ENCODE results near the gene CD276.
A peak's percentile ranks its signal among the peaks of the same experiment; 100 is the strongest.

Gene CD276

DNA sequence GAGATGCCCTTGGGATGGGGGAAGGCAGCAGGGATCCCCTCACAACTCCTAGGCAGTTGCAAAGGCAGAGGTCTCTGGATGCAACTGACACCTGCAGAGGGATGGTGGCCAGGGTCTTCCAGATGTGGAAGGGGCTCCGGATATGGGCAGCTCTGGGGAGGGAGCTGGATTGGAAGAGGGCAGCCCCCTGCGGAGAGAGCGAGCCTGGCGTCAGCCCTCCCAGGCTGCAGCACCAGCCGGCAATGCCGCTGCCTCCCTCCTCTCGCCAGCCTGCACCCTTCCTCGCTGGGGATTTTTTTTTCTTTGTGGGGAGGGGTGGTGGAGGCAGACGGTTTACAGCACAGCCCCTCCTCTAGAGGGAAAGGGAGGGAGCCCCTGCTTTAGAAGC, 67.3 kb downstream of the CD276 start:
- Histone ChIP-seq H2BK5ac (ENCODE audit: low read depth, low read length, poor library complexity) (no peak overlapping the region), H3K9ac (ENCODE audit: low read length) (no peak overlapping the region), H3K36me3 (ENCODE audit: control insufficient read depth in 1 of 2, insufficient read depth in 2 of 2, low read length in 2 of 2) (no peaks in the 10 kb centered on the region), H3K79me1 (ENCODE audit: low read length) (no peaks in the 10 kb centered on the region), H2AFZ (ENCODE audit: insufficient read depth, low read length, poor library complexity) (no peak overlapping the region), H3K4me1 (ENCODE audit: control insufficient read depth in 1 of 2, insufficient read depth in 2 of 2, low read length in 2 of 2) (peaks cover 13 to 14% of the 10 kb centered on the region in 2 experiments), H4K12ac (ENCODE audit: low read depth, low read length) (no peak overlapping the region), H2AK5ac (ENCODE audit: low read length) (no peak overlapping the region), H3K79me2 (ENCODE audit: control insufficient read depth, insufficient read depth, low read length, poor library complexity) (no peaks in the 10 kb centered on the region), H3K23ac (ENCODE audit: low read length) (no peak overlapping the region), H2BK120ac (ENCODE audit: insufficient read depth, low read length, poor library complexity) (no peak overlapping the region), H4K91ac (ENCODE audit: low read depth, low read length) (no peak overlapping the region), H2BK12ac (ENCODE audit: low read length) (no peak overlapping the region), H3K14ac (ENCODE audit: low read length) (no peak overlapping the region), H3K9me3 (ENCODE audit: insufficient read depth, low read depth, low read length) (peaks cover 3% of the 10 kb centered on the region), H3K27me3 (ENCODE audit: insufficient read depth, low read length) (peaks cover 32% of the 10 kb centered on the region), H3K27ac (ENCODE audit: low read depth, low read length) (no peak overlapping the region), H3K4me3 (ENCODE audit: low read depth, low read length) (no peak overlapping the region), H3K18ac (ENCODE audit: low read length) (no peak overlapping the region), H4K8ac (ENCODE audit: low read depth, low read length) (no peak overlapping the region), H3K4ac (ENCODE audit: low read depth, low read length) (no peak overlapping the region), H3K4me2 (ENCODE audit: low read length) (no peak overlapping the region)
- no CpG with 5 or more reads among the region's 9 CpGs for WGBS (ENCODE audit: extremely low coverage, insufficient coverage, insufficient read length)
- no peak for DNase-seq

DNA sequence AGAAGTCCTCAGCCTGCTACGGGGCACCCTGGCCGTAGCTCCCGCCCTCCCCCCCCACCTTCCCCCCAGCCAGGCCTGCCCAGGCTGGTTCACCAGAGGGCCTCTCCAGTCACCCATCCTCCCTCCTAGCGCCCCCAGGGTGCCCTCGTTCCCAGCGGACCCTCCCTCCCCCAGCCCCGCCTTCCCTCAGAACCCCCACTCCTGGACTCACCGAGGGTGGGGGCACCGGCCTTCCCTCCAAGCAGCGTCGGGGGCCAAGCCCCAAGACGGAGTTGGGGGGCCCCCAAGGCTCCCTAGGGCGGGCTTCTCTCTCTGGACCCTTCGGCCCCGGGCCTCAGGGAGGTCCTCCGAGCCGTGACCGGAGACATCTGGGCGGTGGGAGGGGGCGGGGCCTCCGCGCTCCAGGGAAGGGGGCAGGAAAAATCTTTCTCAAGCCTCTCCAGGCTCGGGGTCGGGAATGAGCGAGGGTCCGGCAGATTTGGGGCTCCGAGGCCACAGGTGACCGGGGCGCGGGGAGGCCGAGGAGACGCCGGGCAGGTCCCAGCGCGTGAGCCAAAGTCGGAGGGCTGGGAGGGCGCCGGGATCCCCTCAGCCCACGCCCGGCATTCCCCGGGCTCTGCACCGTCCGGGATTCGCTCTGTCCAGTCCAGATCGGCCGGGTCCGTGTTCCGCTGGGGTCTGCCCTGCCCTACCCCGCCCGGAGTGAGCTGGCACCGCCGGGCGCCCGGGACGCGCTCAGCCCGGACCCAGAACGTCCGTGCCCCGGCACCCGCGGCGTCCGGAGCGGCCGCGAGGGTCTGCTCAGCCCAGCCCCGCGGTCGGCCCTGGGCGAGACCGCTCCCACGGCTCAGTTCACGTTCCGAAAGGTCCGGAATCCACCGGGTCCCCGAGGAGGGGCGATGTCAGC, 68.0 kb downstream of the CD276 start:
- DNase-seq, result no peak
- no peaks in the 10 kb centered on the region for H3K79me1 ChIP-seq (ENCODE audit: low read length)
- WGBS (ENCODE audit: extremely low coverage, insufficient coverage, insufficient read length), result no CpG with 5 or more reads among the region's 79 CpGs

DNA sequence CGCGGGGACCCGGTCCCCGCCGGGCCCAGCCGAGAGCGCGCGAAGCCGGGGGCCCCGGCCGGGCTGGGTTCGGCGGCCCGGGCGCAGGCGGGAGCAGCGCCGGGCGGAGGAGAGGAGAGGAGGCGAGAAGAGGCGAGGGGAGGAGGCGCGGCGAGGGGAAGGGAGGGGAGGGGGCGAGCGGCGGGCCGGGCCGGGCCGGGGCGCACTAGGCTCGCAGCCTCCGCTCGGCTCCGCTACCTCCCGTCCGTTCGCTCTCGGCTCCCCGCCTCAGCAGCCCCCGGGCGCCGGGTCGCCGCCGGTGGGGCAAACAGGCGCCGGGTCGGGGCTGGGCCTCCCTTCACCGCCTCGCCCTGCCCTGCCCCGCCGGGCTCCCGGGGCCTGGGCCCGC, 68.6 kb downstream of the CD276 start:
- H3K9me3 ChIP-seq (ENCODE audit: insufficient read depth, low read depth, low read length), result peaks cover 3% of the 10 kb centered on the region
- H3K18ac ChIP-seq (ENCODE audit: low read length), result no peak overlapping the region
- no peaks in the 10 kb centered on the region for H3K79me1 ChIP-seq (ENCODE audit: low read length)
- H4K8ac ChIP-seq (ENCODE audit: low read depth, low read length), result no peak overlapping the region
- H3K4me1 ChIP-seq (ENCODE audit: control insufficient read depth in 1 of 2, insufficient read depth in 2 of 2, low read length in 2 of 2), result peaks cover 7 to 8% of the 10 kb centered on the region in 2 experiments
- H2AK5ac ChIP-seq (ENCODE audit: low read length), result no peak overlapping the region
- no peak overlapping the region for H3K27ac ChIP-seq (ENCODE audit: low read depth, low read length)
- no peak overlapping the region for H2AFZ ChIP-seq (ENCODE audit: insufficient read depth, low read length, poor library complexity)
- H2BK120ac ChIP-seq (ENCODE audit: insufficient read depth, low read length, poor library complexity), result no peak overlapping the region
- H2BK5ac ChIP-seq (ENCODE audit: low read depth, low read length, poor library complexity), result no peak overlapping the region
- DNase-seq, result peak in 1 of 2 donors; percentile 9
- H3K4ac ChIP-seq (ENCODE audit: low read depth, low read length), result no peak overlapping the region
- no CpG with 5 or more reads among the region's 56 CpGs for WGBS (ENCODE audit: extremely low coverage, insufficient coverage, insufficient read length)
- H2BK12ac ChIP-seq (ENCODE audit: low read length), result no peak overlapping the region
- no peak overlapping the region for H4K91ac ChIP-seq (ENCODE audit: low read depth, low read length)
- H3K4me2 ChIP-seq (ENCODE audit: low read length), result peak overlapping the region; percentile 62
- no peak overlapping the region for H3K14ac ChIP-seq (ENCODE audit: low read length)
- peaks cover 32% of the 10 kb centered on the region for H3K27me3 ChIP-seq (ENCODE audit: insufficient read depth, low read length)
- no peaks in the 10 kb centered on the region for H3K36me3 ChIP-seq (ENCODE audit: control insufficient read depth in 1 of 2, insufficient read depth in 2 of 2, low read length in 2 of 2)
- H3K23ac ChIP-seq (ENCODE audit: low read length), result no peak overlapping the region
- H4K12ac ChIP-seq (ENCODE audit: low read depth, low read length), result no peak overlapping the region
- no peak overlapping the region for H3K9ac ChIP-seq (ENCODE audit: low read length)
- H3K4me3 ChIP-seq (ENCODE audit: low read depth, low read length), result peak overlapping the region; percentile 18
- H3K79me2 ChIP-seq (ENCODE audit: control insufficient read depth, insufficient read depth, low read length, poor library complexity), result no peaks in the 10 kb centered on the region

More for the DNA sequence above, 68.0 kb downstream of the CD276 start:
- no peak overlapping the region for H4K8ac ChIP-seq (ENCODE audit: low read depth, low read length)
- peak overlapping the region; percentile 62 for H3K4me2 ChIP-seq (ENCODE audit: low read length)
- H3K79me2 ChIP-seq (ENCODE audit: control insufficient read depth, insufficient read depth, low read length, poor library complexity), result no peaks in the 10 kb centered on the region
- H3K23ac ChIP-seq (ENCODE audit: low read length), result no peak overlapping the region
- no peak overlapping the region for H3K18ac ChIP-seq (ENCODE audit: low read length)
- no peak overlapping the region for H2BK12ac ChIP-seq (ENCODE audit: low read length)
- peaks cover 3% of the 10 kb centered on the region for H3K9me3 ChIP-seq (ENCODE audit: insufficient read depth, low read depth, low read length)
- H2BK120ac ChIP-seq (ENCODE audit: insufficient read depth, low read length, poor library complexity), result no peak overlapping the region
- H3K36me3 ChIP-seq (ENCODE audit: control insufficient read depth in 1 of 2, insufficient read depth in 2 of 2, low read length in 2 of 2), result no peaks in the 10 kb centered on the region
- H2BK5ac ChIP-seq (ENCODE audit: low read depth, low read length, poor library complexity), result no peak overlapping the region
- no peak overlapping the region for H2AK5ac ChIP-seq (ENCODE audit: low read length)
- peaks cover 32% of the 10 kb centered on the region for H3K27me3 ChIP-seq (ENCODE audit: insufficient read depth, low read length)
- no peak overlapping the region for H3K9ac ChIP-seq (ENCODE audit: low read length)
- peak overlapping the region; percentile 18 for H3K4me3 ChIP-seq (ENCODE audit: low read depth, low read length)
- H3K14ac ChIP-seq (ENCODE audit: low read length), result no peak overlapping the region
- H2AFZ ChIP-seq (ENCODE audit: insufficient read depth, low read length, poor library complexity), result no peak overlapping the region
- H3K4ac ChIP-seq (ENCODE audit: low read depth, low read length), result no peak overlapping the region
- H3K27ac ChIP-seq (ENCODE audit: low read depth, low read length), result no peak overlapping the region
- no peak overlapping the region for H4K91ac ChIP-seq (ENCODE audit: low read depth, low read length)
- H3K4me1 ChIP-seq (ENCODE audit: control insufficient read depth in 1 of 2, insufficient read depth in 2 of 2, low read length in 2 of 2), result peaks cover 7 to 8% of the 10 kb centered on the region in 2 experiments
- no peak overlapping the region for H4K12ac ChIP-seq (ENCODE audit: low read depth, low read length)

DNA sequence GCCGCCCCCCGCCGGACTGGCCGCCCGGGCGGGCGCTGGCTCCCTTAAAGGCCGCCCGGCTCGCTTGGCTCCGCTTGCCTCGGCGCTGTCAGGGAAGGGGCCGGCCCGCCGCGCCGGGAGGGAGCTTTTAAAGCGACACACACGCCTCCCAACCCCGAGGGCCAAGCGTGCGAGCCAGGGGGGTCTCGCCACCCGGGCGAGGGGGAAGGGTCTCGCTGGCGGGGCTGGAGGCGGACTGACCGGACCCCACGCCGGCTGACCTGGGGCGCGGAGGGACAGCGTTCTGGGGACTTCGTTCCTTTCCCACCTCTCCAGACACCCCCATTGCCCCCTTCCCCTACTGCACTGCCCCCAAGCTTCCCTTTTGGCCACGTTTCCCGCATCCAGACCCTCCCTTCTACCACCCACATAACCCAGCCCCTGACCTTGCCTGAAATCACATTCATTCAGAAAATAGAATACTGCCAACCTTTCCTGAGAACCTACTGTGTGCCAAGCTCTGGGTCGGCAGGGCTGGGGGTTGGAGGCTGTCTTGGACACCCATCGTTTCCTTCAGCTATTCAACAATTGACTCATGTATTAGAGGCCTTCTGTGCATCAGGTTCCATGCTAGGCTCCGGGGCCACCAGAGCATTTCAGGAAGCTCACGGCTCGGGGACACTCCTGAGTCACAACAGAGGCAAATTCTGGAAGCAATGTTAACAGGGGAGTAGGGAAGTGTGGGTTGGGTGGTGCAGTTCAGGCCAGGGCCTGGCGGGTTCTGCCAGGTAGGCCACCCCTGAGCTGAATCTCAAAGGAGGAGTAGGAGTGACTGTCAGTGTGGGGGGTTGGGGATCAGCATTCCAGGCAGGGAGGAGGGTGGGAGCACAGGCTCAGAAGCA, 69.3 kb downstream of the CD276 start, which contains the start of gene INSYN1:
Gene INSYN1, minus strand, starts transcription at position 102 of the 881 bp plus-strand sequence. CDS start 2,221 bp downstream, outside the sequence.
- no peak within 1 kb of the TSS for H3K18ac ChIP-seq (ENCODE audit: low read length)
- H3K36me3 ChIP-seq (ENCODE audit: control insufficient read depth in 1 of 2, insufficient read depth in 2 of 2, low read length in 2 of 2), result no peaks in the 10 kb centered on the region
- H3K4me1 ChIP-seq (ENCODE audit: control insufficient read depth in 1 of 2, insufficient read depth in 2 of 2, low read length in 2 of 2), result peaks cover 7 to 8% of the 10 kb centered on the region in 2 experiments
- H3K14ac ChIP-seq (ENCODE audit: low read length), result no peak within 1 kb of the TSS
- H3K23ac ChIP-seq (ENCODE audit: low read length), result no peak within 1 kb of the TSS
- no peak within 1 kb of the TSS for H2BK12ac ChIP-seq (ENCODE audit: low read length)
- H3K27me3 ChIP-seq (ENCODE audit: insufficient read depth, low read length), result peaks cover 32% of the 10 kb centered on the region
- no peak within 1 kb of the TSS for H2BK120ac ChIP-seq (ENCODE audit: insufficient read depth, low read length, poor library complexity)
- no peaks in the 10 kb centered on the region for H3K79me2 ChIP-seq (ENCODE audit: control insufficient read depth, insufficient read depth, low read length, poor library complexity)
- DNase-seq, result peak in 1 of 2 donors; percentile 37
- no peak within 1 kb of the TSS for H2BK5ac ChIP-seq (ENCODE audit: low read depth, low read length, poor library complexity)
- H3K27ac ChIP-seq (ENCODE audit: low read depth, low read length), result no peak within 1 kb of the TSS
- no CpG with 5 or more reads among the region's 44 CpGs for WGBS (ENCODE audit: extremely low coverage, insufficient coverage, insufficient read length)
- H4K8ac ChIP-seq (ENCODE audit: low read depth, low read length), result no peak within 1 kb of the TSS
- H4K12ac ChIP-seq (ENCODE audit: low read depth, low read length), result no peak within 1 kb of the TSS
- H3K4me3 ChIP-seq (ENCODE audit: low read depth, low read length), result peak within 1 kb of the TSS; percentile 39
- H3K79me1 ChIP-seq (ENCODE audit: low read length), result no peaks in the 10 kb centered on the region
- no peak within 1 kb of the TSS for H3K4ac ChIP-seq (ENCODE audit: low read depth, low read length)
- no peak within 1 kb of the TSS for H4K91ac ChIP-seq (ENCODE audit: low read depth, low read length)
- H2AK5ac ChIP-seq (ENCODE audit: low read length), result no peak within 1 kb of the TSS
- no peak within 1 kb of the TSS for H2AFZ ChIP-seq (ENCODE audit: insufficient read depth, low read length, poor library complexity)
- H3K4me2 ChIP-seq (ENCODE audit: low read length), result peak within 1 kb of the TSS; percentile 62
- H3K9me3 ChIP-seq (ENCODE audit: insufficient read depth, low read depth, low read length), result peaks cover 3% of the 10 kb centered on the region
- no peak within 1 kb of the TSS for H3K9ac ChIP-seq (ENCODE audit: low read length)
